ENCODE measurements around the gene THEM5.
"Not testable (repeated sequence)": the region's sequence is repeated elsewhere in the genome, so short reads cannot be mapped to it uniquely, and the experiment has no call there.

The THEM5 gene, protein sequence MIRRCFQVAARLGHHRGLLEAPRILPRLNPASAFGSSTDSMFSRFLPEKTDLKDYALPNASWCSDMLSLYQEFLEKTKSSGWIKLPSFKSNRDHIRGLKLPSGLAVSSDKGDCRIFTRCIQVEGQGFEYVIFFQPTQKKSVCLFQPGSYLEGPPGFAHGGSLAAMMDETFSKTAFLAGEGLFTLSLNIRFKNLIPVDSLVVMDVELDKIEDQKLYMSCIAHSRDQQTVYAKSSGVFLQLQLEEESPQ

GRCh38 chr1:151853411-151853943 lies at the start of gene THEM5:
Gene THEM5, minus strand, starts transcription at chr1:151853712. Its CDS starts 147 bp downstream, at chr1:151853565.
- no peak for DNase-seq

DNA sequence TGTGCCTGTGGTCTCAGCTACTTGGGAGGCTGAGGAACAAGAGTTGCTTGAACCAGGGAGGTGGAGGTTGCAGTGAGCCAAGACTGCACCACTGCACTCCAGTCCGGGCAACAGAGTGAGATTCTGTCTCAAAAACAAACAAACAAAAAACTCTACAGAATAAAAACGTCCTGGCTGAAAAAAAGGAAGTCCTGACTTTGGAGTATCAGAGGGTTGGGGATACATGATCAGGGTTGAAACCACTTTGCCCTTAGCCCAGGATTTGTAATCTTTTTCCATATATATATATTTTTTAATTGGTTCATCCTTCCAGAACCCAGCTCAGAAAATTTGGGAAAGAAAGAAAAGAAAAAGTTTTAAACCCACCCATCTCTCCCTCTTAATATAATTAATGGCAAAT lies 49.3 kb upstream of the THEM5 start:
- no peak for DNase-seq

- not testable (repeated sequence) for DNase-seq
Measured at GRCh38 chr1:151900804-151901203, 47.3 kb upstream of the THEM5 start.

DNA sequence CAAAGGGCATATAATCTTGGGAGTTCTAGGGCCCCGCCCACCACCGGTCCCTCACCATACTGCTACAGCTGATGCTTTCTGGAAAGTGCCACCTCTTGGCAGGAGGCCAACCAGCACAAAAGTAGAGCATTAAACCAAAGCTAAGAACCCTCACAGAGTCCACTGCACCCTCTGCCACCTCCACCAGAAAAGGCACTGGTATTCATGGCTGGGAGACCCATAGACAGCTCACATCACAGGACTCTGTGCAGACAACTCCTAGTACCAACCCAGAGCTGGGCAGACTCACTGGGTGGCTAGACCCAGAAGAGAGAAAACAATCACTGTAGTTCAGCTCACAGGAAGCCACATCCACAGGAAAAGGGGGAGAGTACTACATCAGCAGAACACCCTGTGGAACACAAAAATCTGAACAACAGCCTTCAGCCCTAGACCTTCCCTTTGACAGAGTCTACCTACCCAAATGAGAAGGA lies 45.0 kb upstream of the THEM5 start:
- DNase-seq: peak; percentile 50 to 62

GRCh38 chr1:151897991-151898431 lies 44.5 kb upstream of the THEM5 start:
- DNase-seq: no peak

DNA sequence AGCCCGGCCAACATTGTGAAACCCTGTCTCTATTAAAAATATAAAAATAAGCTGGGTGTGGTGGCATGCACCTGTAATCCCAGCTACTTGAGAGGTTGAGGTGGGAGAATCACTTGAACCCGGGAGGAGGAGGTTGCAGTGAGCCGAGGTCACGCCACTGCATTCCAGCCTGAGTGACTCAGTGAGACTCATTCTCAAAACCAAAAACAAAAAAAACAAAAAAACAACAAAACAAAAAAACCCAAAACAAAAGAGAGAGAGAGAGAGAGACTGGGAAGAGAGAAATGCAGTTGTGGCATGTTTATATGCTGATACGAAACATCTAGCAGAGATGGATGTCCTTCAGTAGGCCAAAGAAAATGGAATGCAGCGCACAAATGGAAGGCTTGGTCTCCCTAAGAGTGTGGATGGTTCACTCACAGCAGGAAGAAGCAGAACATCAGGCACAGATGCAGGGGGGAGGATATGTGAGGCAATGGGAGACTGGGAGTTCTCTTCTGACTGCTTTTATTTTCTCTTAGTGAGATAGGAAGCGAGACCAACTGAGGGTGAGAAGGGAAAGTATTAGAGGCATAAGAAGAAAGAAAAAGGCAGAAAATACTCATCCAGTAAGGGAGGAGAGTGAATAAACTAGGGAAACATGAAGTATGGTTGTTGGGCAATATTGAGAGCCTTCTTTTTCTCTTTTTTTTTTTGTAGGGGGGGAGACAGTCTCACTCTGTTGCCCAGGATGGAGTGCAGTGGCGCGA lies 39.8 kb upstream of the THEM5 start:
- no peak for DNase-seq

GRCh38 chr1:151892190-151892589 lies 38.7 kb upstream of the THEM5 start:
- DNase-seq: no peak

GRCh38 chr1:151891512-151891911 lies 38.0 kb upstream of the THEM5 start:
- no peak for DNase-seq

DNA sequence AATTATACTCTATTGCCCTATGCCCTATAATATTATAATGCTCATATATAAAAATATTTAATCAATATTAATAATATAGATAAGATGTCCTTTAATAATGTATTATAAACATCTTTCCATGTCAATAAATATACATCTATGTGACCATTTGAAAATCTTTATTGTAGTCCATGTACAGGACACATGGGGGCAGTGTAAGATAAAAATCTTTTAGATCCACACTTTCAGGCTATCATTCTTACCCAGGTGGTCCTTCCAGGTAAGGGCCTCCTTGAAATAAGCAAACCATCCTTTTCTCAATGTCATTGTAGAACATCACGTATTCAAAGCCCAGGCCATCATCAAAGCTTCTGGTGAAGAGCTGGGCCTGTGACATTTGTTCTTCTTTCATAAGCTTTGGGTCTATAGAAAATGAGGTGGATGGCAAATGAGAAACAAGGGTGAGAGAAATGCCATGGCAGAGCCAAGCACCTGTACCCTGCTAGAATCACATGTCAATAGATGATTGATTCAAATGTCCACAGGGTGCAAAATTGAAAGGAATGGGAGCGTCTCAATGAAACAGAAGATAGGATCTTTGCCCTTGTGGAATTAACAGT lies 35.6 kb upstream of the THEM5 start:
- no peak for DNase-seq

DNA sequence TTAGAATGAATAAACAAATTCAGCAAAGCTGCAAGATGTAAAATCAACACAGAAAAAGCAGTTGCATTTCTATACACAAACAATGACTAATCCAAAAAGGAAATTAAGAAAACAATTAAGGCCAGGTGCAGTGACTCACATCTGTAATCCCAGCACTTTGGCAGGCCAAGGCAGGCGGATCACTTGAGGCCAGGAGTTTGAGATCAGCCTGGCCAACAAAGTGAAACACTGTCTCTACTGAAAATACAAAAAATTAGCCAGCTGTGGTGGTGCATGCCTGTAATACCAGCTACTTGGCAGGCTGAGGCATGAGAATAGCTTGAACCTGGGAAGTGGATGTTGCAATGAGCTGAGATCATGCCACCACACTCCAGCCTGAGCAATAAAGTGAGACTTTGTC lies 33.5 kb upstream of the THEM5 start:
- no peak for DNase-seq

DNA sequence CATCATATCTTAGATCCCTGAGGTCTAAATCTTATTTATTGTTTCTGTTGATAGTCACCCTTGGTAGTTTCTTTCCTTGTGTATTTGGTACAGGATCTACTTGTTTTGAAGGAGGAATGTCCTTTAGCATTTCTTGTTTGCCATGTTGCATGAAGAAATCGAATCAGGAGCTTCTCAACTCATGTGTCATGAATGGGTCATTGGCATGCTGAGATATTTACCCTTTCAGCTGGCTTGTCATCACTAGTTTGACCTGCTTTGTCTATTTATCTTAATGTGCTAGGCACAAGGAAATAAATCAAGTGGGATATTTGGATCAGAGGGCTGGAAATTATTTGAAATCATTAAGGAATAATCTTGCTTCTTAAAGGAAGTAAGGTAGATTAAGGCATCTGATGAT lies 32.0 kb upstream of the THEM5 start:
- no peak for DNase-seq

GRCh38 chr1:151884879-151885278 lies 31.4 kb upstream of the THEM5 start:
- not testable (repeated sequence) for DNase-seq

GRCh38 chr1:151884445-151884844 lies 30.9 kb upstream of the THEM5 start:
- DNase-seq: not testable (repeated sequence)

GRCh38 chr1:151883898-151884297 lies 30.4 kb upstream of the THEM5 start:
- not testable (repeated sequence) for DNase-seq

DNA sequence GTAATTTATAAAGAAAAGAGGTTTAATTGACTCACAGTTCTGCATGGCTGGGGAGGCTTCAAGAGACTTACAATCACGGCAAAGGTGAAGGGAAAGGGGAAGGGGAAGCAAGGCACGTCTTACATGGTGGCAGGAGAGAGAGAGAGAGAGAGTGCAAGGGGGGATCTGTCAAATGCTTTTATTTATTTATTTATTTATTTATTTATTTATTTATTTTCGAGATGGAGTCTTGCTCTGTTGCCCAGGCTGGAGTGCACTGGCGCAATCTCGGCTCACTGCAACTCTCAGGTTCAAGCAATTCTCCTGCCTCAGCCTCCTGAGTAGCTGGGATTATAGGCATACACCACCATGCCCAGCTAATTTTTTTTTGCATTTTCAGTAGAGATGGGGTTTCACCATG lies 29.4 kb upstream of the THEM5 start:
- DNase-seq: not testable (repeated sequence)

DNA sequence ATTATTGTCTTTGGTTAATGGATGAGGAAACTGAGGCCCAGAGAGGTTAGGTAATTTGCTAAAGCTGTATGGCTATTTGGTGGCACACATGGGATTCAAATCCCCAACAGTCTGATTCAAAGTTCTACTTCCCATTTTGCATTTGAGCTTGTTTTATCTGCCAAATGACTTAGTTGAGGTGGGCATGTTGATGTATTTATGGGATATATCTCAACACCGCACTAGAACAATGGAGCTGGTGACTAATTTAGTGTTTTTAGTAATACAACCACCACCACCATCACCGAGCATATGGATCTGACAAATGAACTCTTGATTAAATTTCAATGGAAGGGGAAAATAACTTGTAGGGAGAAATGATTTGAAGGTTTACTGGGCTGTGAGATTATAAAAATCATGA lies 29.0 kb upstream of the THEM5 start:
- DNase-seq: no peak

- DNase-seq: no peak
Measured at GRCh38 chr1:151881479-151881878, 28.0 kb upstream of the THEM5 start.

DNA sequence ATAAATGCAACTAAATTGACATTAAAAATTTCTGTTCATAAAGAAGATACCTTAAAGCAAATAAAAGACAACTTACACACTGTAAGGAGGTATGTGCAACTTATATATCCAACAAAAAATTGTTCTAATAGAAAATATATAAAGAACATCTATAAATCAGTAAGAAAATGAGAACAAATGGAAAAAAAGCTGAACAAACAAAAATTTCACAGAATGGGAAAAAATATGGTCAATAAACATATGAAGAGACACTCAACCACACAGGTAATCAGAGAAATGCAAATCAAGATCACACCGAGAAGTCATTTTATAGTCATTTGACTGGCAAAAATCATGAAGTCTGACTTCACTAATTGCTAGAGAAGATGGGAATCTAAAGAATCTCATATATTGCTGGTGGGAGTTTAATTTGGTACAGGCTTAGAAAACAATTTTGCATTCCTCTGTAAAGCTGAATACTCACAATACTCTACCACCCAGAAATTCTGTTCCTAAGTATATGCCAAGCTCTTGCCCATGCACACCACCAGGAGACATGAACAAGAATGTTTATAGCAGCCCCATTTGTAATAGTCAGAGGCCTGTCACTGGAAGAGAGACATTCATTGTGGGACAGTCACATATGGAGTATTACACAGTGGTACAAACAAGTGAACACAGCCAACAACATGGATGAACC lies 22.0 kb upstream of the THEM5 start:
- DNase-seq: no peak

DNA sequence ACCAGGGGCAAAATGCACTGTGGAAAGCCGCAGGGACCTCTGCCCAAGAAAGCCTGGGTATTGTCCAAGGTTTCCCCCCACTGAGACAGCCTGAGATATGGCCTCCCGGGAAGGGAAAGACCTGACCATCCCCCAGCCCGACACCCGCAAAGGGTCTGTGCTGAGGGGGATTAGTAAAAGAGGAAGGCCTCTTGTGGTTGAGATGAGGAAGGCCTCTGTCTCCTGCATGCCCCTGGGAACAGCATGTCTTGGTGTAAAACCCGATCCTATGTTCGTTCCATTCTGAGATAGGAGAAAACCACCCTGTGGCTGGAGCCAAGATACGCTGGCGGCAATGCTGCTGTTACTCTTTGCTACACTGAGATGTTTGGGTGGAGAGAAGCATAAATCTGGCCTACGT lies 19.3 kb upstream of the THEM5 start:
- not testable (repeated sequence) for DNase-seq

DNA sequence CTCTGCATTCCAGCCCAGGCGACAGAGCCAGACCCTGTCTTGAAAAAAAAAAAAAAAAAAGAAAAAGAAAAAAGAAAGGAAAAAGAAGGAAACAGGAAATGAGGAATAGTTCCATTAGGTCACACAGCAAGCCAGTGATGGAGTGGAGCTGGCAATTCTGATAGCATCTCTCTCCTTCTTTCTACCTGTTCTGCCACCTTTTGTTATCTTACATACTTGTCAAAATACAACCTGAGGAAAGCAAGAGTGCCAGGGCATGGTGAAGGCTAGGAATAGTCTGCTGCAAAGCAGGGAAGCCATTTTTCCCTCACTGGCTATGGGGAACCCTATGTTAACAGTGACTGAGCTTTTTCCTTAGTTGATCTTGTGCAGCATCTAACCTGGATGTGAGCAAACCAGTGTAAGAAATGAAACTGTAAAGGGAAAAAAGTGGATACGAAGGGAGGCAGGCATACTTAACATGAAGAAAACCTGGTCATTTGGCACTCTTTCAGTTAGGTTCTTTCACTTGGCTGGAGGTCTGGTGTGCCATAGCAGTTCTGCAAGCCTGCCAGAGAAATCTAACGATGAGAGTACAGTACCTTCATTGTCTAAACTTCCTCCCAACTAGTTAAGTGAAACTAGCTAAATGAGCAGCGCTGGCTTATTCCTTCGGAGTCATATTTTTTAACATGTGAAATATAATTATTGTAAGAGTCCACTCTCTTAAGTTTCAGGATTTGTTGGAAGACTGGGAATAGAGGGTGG lies 17.9 kb upstream of the THEM5 start:
- no peak for DNase-seq

DNA sequence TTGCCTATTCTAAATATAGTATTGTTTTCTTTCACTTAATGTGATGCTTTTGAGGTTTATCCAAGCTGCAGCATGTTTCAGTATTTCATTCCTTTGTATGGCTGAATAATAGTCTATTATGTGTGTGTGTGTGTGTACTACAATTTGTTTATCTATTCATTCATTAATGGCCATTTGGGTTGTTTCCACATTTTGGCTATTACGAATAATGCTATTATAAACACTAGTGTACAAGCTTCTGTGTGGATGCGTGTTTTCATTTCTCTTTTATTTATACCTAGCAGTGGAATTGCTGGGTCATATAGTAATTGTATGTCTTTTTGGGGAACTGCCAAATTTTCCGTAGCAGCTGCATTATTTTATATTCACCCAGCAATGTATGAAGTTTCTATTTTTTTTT lies 15.0 kb upstream of the THEM5 start:
- DNase-seq: no peak

DNA sequence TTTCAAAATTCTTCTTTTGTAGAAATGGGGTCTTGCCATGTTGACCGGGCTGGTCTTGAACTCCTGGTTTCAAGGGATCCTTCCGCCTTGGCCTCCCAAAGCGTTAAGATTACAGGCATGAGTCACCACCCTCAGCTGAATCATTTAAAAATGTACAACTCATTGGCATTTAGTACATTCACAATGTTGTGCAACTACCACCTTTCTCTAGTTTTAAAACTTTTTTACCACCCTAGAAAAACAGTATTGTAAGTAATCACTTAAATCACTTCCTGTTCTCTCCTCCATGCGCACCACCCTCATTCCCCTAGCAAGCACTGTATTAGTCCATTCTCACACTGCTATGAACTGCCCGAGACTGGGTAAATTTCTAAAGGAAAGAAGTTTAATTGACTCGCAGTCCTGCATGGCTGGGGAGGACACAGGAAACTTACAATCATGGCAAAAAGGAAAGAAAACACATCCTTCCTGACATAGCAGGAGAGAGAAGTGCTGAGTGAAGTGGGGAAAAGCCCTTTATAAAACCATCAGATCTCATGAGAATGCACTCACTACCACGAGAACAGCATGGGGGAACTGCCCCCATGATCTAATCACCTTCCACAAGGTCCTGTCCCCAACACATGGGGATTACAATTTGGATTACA lies 14.4 kb upstream of the THEM5 start:
- no peak for DNase-seq
